Measurements from ENCODE around the gene TRABD.

The TRABD gene

DNA sequence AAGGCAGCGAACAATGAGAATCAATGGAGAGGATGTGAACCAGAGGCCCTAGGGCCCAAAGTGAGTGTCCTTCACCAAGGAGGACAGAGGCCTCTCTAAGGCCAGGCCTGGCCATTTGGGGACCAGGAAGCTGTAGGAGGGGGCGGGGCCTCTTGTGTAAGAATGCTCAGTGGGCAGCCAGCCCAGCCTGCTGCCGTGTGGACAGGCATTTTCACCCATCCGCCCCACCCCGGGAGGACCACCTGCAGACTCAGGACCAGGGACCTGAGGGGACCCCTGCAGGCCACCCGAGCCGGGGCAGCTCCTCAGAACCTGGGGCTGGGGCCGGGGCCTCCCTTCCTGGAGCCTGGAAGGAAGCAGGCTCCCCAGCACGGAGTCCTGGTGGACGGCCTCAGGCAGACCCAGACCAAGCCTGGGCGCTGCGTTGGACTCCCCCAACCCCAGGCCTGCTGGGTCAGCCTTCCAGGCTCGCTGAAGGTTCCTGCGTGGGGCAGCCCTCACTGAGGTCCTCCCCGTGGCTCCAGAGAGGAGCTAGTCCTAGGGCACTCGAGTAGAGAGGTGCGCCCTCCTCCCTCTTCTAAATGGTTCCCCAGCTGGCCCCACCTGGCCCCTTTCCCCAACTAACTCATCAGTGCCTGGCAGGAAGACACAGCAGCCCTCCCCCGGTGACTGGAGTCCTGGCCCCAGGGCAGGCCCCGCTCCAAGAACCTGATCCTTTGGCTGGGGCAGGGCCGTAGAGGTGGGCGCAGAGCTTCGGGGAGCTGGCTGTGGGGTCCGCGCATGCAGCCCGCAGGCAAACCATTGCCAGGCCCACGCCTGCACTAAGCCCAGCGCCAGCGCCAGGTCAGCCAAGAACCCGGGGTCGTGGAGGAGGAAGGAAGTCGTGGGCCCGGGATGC, 1.5 kb upstream of the TRABD start:
- intact Hi-C loops (cut with micrococcal nuclease), result loop anchor here (2.0 kb wide), 1 partner anchor 13 kb away; the partner anchor contains the start of gene PANX2
- peak overlapping the region; percentile 81 for H3K4me3 Mint-ChIP-seq
- H3K4me1 Mint-ChIP-seq (ENCODE audit: low read depth), result peaks cover 54% of the 10 kb centered on the region
- H3K27me3 Mint-ChIP-seq, result peaks cover 5% of the 10 kb centered on the region
- no peaks in the 10 kb centered on the region for H3K9me3 Mint-ChIP-seq
- peak overlapping the region; percentile 81 for H3K27ac Mint-ChIP-seq
- H3K36me3 Mint-ChIP-seq (ENCODE audit: low read depth), result peaks cover 33% of the 10 kb centered on the region

- intact Hi-C loops (cut with micrococcal nuclease), result loop anchor here (2.0 kb wide), 1 partner anchor 14 kb away; the partner anchor contains the start of gene PANX2
- H3K4me1 Mint-ChIP-seq (ENCODE audit: low read depth), result peaks cover 54% of the 10 kb centered on the region
- peak overlapping the region; percentile 76 for H3K27ac Mint-ChIP-seq
- H3K4me3 Mint-ChIP-seq, result peak overlapping the region; percentile 81
- H3K9me3 Mint-ChIP-seq, result no peaks in the 10 kb centered on the region
- no peaks in the 10 kb centered on the region for H3K27me3 Mint-ChIP-seq
- H3K36me3 Mint-ChIP-seq (ENCODE audit: low read depth), result peaks cover 32% of the 10 kb centered on the region
Observed at GRCh38 chr22:50184902-50185374, 775 bp upstream of the TRABD start.

GRCh38 chr22:50186181-50186714, 535 bp downstream of the TRABD start:
- no peaks in the 10 kb centered on the region for H3K9me3 Mint-ChIP-seq
- intact Hi-C loops (cut with micrococcal nuclease), result no loop called here
- H3K27me3 Mint-ChIP-seq, result no peaks in the 10 kb centered on the region

DNA sequence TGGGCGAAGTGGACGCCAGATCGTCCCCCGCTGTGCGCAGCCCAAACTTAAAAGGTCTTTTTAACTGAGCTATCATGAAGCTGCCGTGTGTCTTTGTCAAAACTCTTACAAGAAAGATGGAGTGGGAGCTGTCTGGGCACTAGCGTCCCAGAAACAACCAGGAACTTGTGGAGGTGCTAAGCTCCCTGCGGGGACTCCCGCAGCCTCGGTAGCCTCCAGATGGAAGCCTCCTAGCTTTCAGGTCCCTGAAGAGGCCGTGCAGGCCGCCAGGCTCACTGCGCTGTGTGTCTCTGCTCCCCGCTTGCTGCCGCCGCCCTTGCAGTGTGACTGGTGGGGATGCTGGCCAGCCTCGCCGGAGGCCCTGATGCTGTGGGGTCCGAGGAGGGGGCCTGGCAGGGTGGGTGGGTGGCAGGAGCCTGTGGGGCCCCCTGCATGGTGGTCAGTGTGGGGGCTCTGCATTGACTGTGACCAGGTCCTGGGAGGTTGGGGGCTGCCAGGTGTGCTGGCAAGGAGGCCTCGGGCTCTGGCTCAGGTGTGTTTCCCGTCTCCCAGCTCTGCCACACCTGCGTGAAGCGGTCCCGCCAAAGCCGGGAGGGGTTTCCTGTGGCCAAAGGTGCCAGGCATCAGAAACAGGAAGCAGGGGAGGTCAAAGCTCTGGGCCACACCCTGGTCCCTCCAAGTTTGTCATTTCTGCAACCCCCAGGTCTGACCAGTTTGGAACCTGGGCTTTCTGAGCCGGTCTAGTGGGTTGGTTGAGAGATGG, 1.2 kb downstream of the TRABD start:
- Mint-ChIP-seq H3K36me3 (ENCODE audit: low read depth) (peaks cover 47% of the 10 kb centered on the region), H3K9me3 (no peaks in the 10 kb centered on the region), H3K4me1 (ENCODE audit: low read depth) (peaks cover 68% of the 10 kb centered on the region), H3K4me3 (peak overlapping the region; percentile 84), H3K27me3 (no peaks in the 10 kb centered on the region), H3K27ac (peak overlapping the region; percentile 76)
- intact Hi-C loops (cut with micrococcal nuclease), result no loop called here

More at GRCh38 chr22:50186181-50186714, 535 bp downstream of the TRABD start:
- H3K27ac Mint-ChIP-seq, result peak overlapping the region; percentile 76
- peak overlapping the region; percentile 84 for H3K4me3 Mint-ChIP-seq
- peaks cover 40% of the 10 kb centered on the region for H3K36me3 Mint-ChIP-seq (ENCODE audit: low read depth)
- H3K4me1 Mint-ChIP-seq (ENCODE audit: low read depth), result peaks cover 61% of the 10 kb centered on the region

DNA sequence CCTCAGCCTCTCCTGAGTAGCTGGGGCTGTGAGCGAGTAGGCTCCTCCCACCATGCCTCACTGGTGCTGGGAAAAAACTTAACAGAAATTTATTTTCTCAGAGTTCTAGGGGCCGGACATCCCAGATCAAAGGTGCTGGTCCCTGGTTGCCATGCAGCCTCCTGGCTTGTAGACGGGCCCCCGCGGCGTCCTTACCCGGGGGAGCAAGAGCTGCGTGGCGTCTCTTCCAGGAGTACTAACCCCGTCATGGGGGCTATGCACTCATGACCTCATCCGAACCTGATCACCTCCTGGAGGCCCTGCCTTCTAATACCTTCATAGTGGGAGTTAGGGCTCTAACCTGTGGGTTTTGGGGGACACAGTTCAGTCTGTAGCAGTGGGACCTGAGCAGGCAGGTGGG, 2.6 kb downstream of the TRABD start:
- no peak overlapping the region for H3K27ac Mint-ChIP-seq
- H3K27me3 Mint-ChIP-seq, result no peaks in the 10 kb centered on the region
- H3K9me3 Mint-ChIP-seq, result no peaks in the 10 kb centered on the region
- H3K4me1 Mint-ChIP-seq (ENCODE audit: low read depth), result peaks cover 75% of the 10 kb centered on the region
- no peak overlapping the region for H3K4me3 Mint-ChIP-seq
- H3K36me3 Mint-ChIP-seq (ENCODE audit: low read depth), result peaks cover 61% of the 10 kb centered on the region
- intact Hi-C loops (cut with micrococcal nuclease), result no loop called here

GRCh38 chr22:50189184-50189848, 3.6 kb downstream of the TRABD start:
- Mint-ChIP-seq H3K27ac (peak overlapping the region; percentile 95), H3K4me3 (peak overlapping the region; percentile 57), H3K4me1 (ENCODE audit: low read depth) (peaks cover 72% of the 10 kb centered on the region), H3K36me3 (ENCODE audit: low read depth) (peaks cover 70% of the 10 kb centered on the region), H3K9me3 (no peaks in the 10 kb centered on the region), H3K27me3 (no peaks in the 10 kb centered on the region)
- intact Hi-C loops (cut with micrococcal nuclease), result no loop called here

DNA sequence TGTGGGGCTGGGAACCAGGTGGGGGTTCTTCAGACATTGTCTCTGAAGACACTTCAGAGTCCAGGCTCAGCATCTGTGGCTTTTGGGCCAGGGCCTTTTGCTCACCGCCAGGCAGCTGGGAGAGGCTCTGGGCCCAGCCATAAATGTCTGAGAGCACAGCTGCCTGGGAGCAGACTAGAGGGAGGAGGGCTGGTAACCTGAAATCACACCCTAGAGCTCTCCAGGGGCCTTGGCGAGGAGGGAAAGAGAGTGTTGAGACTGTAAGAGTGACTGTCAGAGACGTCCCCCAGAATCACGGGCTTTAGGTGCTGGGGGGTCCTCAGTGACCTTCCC, 4.1 kb downstream of the TRABD start:
- Mint-ChIP-seq H3K4me3 (peak overlapping the region; percentile 83), H3K27ac (peak overlapping the region; percentile 95), H3K27me3 (no peaks in the 10 kb centered on the region), H3K36me3 (ENCODE audit: low read depth) (peaks cover 75% of the 10 kb centered on the region), H3K4me1 (ENCODE audit: low read depth) (peaks cover 71% of the 10 kb centered on the region), H3K9me3 (no peaks in the 10 kb centered on the region)
- intact Hi-C loops (cut with micrococcal nuclease), result loop anchor here (5.0 kb wide), 1 partner anchor 43 kb away; no protein-coding TSS in a partner anchor

DNA sequence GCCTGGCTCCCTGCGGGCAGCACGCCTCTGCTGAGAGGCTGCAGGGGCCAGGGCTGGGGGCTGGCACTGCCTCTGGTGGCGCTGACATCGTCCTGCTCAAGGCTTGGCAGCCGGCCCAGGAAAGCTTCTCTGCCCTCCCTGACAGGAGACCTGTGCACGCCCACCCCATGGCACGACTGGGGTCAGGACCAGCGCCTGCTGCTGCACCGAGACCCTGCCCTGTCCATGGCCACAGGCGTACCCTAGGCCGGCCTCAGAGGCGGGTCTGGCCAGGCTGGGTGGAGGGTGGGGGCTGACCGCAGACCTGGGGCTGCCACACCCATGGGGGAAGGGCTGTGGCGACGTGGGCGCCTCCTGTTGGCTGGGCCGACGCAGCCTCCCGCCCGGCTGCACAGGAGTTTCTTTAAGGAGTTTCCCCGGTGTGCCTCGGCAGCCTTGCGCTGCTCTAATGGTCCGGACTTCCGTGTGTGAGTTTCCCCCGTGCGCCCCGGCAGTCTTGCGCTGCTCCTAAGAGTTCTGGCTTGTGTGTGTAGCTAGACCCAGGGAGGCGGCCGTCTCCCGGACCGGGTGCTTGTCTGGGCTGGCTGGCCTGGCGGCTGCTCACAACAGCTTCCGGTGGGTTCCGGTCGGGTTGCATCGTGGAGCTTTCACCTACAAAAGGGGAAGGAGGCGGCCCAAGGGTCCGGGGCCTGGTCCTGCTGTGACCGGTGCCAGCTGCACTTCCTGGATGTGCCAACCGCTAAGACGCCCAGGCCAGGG, 4.6 kb downstream of the TRABD start:
- no peaks in the 10 kb centered on the region for H3K27me3 Mint-ChIP-seq
- peak overlapping the region; percentile 95 for H3K27ac Mint-ChIP-seq
- peaks cover 81% of the 10 kb centered on the region for H3K36me3 Mint-ChIP-seq (ENCODE audit: low read depth)
- H3K9me3 Mint-ChIP-seq, result no peaks in the 10 kb centered on the region
- H3K4me1 Mint-ChIP-seq (ENCODE audit: low read depth), result peaks cover 76% of the 10 kb centered on the region
- H3K4me3 Mint-ChIP-seq, result peak overlapping the region; percentile 83
- intact Hi-C loops (cut with micrococcal nuclease), result loop anchor here (5.0 kb wide), 1 partner anchor 43 kb away; no protein-coding TSS in a partner anchor

- peaks cover 76% of the 10 kb centered on the region for H3K4me1 Mint-ChIP-seq (ENCODE audit: low read depth)
- intact Hi-C loops (cut with micrococcal nuclease), result loop anchor here (5.0 kb wide), 1 partner anchor 44 kb away; no protein-coding TSS in a partner anchor
- H3K27ac Mint-ChIP-seq, result peak overlapping the region; percentile 95
- H3K27me3 Mint-ChIP-seq, result no peaks in the 10 kb centered on the region
- peaks cover 89% of the 10 kb centered on the region for H3K36me3 Mint-ChIP-seq (ENCODE audit: low read depth)
- no peaks in the 10 kb centered on the region for H3K9me3 Mint-ChIP-seq
- peak overlapping the region; percentile 83 for H3K4me3 Mint-ChIP-seq
Observed at GRCh38 chr22:50190941-50191741, 5.4 kb downstream of the TRABD start.

- Mint-ChIP-seq H3K27ac (peak overlapping the region; percentile 95), H3K36me3 (ENCODE audit: low read depth) (peaks cover 94% of the 10 kb centered on the region), H3K4me3 (peak overlapping the region; percentile 83), H3K27me3 (no peaks in the 10 kb centered on the region), H3K4me1 (ENCODE audit: low read depth) (peaks cover 65% of the 10 kb centered on the region), H3K9me3 (no peaks in the 10 kb centered on the region)
- intact Hi-C loops (cut with micrococcal nuclease), result loop anchor here (5.0 kb wide), 1 partner anchor 45 kb away; no protein-coding TSS in a partner anchor
Observed at GRCh38 chr22:50192436-50193204, 6.9 kb downstream of the TRABD start.

- peaks cover 55% of the 10 kb centered on the region for H3K4me1 Mint-ChIP-seq (ENCODE audit: low read depth)
- H3K9me3 Mint-ChIP-seq, result no peaks in the 10 kb centered on the region
- peak overlapping the region; percentile 56 for H3K27ac Mint-ChIP-seq
- no peak overlapping the region for H3K4me3 Mint-ChIP-seq
- peaks cover 94% of the 10 kb centered on the region for H3K36me3 Mint-ChIP-seq (ENCODE audit: low read depth)
- no peaks in the 10 kb centered on the region for H3K27me3 Mint-ChIP-seq
- intact Hi-C loops (cut with micrococcal nuclease), result loop anchor here (5.0 kb wide), 1 partner anchor 46 kb away; no protein-coding TSS in a partner anchor
Observed at GRCh38 chr22:50193621-50194020, 7.9 kb downstream of the TRABD start.
